PC-9 (cell line): Measurements from ENCODE around the gene GPR37L1. TPM values are rescaled to one million over a fixed set of nuclear protein-coding genes. Genes with fewer than 3 reads are reported as not detected.

Experiments
- BruUV-seq: library from RNA; stranded (reverse); fragments of 400-500 nt; replicated peaks from 2 replicates; lab custom pipeline; 2021; lab: Mats Ljungman, UMichigan
- CTCF ChIA-PET: fragments of 300-600 bp; sonication (Branson Sonifier 250); formaldehyde crosslinking; loops from one replicate; lab custom pipeline; 2022; ENCODE audit warnings: antibody characterized with exemption; lab: Charles Lee
- POLR2A ChIA-PET: fragments of 300-600 bp; sonication (Branson Sonifier 250); formaldehyde crosslinking; loops from one replicate; lab custom pipeline; 2022; ENCODE audit warnings: antibody characterized with exemption; ENCODE audit not compliant: unreplicated experiment; lab: Charles Lee
- DNase-seq, 2 experiments: peaks; one replicate each; pipeline versions ENCODE4 v3.0.0 to v3.0.0-alpha.2; 2015 to 2022; ENCODE audit warnings: mixed read lengths in 1 of 2
- H2AFZ ChIP-seq: fragments of 200-600 bp; sonication (generic); 2 replicates; pipeline ENCODE4 v1.8.1; 2017; ENCODE audit warnings: antibody characterized with exemption
- H3F3A ChIP-seq: fragments of 200-600 bp; sonication (generic); 2 replicates; pipeline ENCODE4 v1.8.1; 2017; ENCODE audit warnings: antibody characterized with exemption, mild to moderate bottlenecking, low read depth; ENCODE audit not compliant: insufficient read depth
- H3K27ac ChIP-seq: fragments of 200-600 bp; sonication (generic); 2 replicates; pipeline ENCODE4 v1.6.1; 2016; ENCODE audit warnings: mixed run types
- H3K27me3 ChIP-seq: fragments of 200-600 bp; sonication (generic); 2 replicates; pipeline ENCODE4 v1.6.1; 2016; ENCODE audit warnings: low read depth, mixed run types; ENCODE audit not compliant: insufficient read depth
- H3K36me3 ChIP-seq: fragments of 200-600 bp; sonication (generic); 2 replicates; pipeline ENCODE4 v1.6.1; 2016; ENCODE audit warnings: low read depth, mixed run types
- H3K4me1 ChIP-seq: fragments of 200-600 bp; sonication (generic); replicated peaks from 2 replicates; pipeline ENCODE4 v1.6.1; 2016; ENCODE audit warnings: mixed run types; ENCODE audit not compliant: insufficient read depth
- H3K4me2 ChIP-seq: fragments of 200-600 bp; sonication (generic); 2 replicates; pipeline ENCODE4 v1.6.1; 2017; ENCODE audit warnings: mixed run types
- H3K4me3 ChIP-seq: fragments of 200-600 bp; sonication (generic); 2 replicates; pipeline ENCODE4 v1.6.1; 2016; ENCODE audit warnings: mixed run types
- H3K79me2 ChIP-seq: fragments of 200-600 bp; sonication (generic); 2 replicates; pipeline ENCODE4 v1.6.1; 2017; ENCODE audit warnings: low read depth, mixed run types
- H3K9me2 ChIP-seq: fragments of 200-600 bp; sonication (generic); 2 replicates; pipeline ENCODE4 v1.8.1; 2017; ENCODE audit warnings: mild to moderate bottlenecking; ENCODE audit not compliant: insufficient read depth
- H3K9me3 ChIP-seq: fragments of 200-600 bp; sonication (generic); 2 replicates; pipeline ENCODE4 v1.8.1; 2016; ENCODE audit warnings: low read depth; ENCODE audit not compliant: insufficient read depth
- H4K20me1 ChIP-seq: fragments of 200-600 bp; sonication (generic); 2 replicates; pipeline ENCODE4 v1.8.1; 2017; ENCODE audit not compliant: insufficient read depth
- CTCF ChIP-seq: fragments of 200-600 bp; sonication (generic); conservative IDR thresholded peaks from 2 replicates; pipeline ENCODE4 v1.6.1; 2017; ENCODE audit warnings: mixed run types, antibody characterized with exemption, mild to moderate bottlenecking, moderate library complexity
- EZH2 ChIP-seq: fragments of 200-600 bp; sonication (generic); IDR thresholded peaks from 2 replicates; pipeline ENCODE4 v1.8.0; 2017; ENCODE audit warnings: antibody characterized with exemption, low read depth
- intact Hi-C: fragments of 100-400 bp; cut with micrococcal nuclease; formaldehyde crosslinking; loops from one replicate; pipeline ENCODE4 v1.10.0; 2022; ENCODE audit not compliant: unreplicated experiment
- total RNA-seq: library from RNA; stranded (reverse); gene quantifications from 2 replicates; pipeline ENCODE4 v1.2.3, GENCODE V29; 2021

The GPR37L1 gene
- total RNA-seq, 1 experiment from 2014 or later: 0.33 TPM

- ChIA-PET POLR2A (no interaction called here), CTCF (no interaction called here)
- Histone ChIP-seq H3K4me2 (no peak overlapping the region), H3K27me3 (no peaks in the 10 kb centered on the region), H2AFZ (no peak overlapping the region), H3K9me2 (no peaks in the 10 kb centered on the region), H3K4me3 (no peak overlapping the region), H3F3A (peaks cover 10% of the 10 kb centered on the region), H3K9me3 (no peaks in the 10 kb centered on the region), H3K27ac (no peak overlapping the region), H3K4me1 (peaks cover 12% of the 10 kb centered on the region), H4K20me1 (no peaks in the 10 kb centered on the region), H3K36me3 (no peaks in the 10 kb centered on the region), H3K79me2 (no peaks in the 10 kb centered on the region)
- TF ChIP-seq EZH2 (no peak), CTCF (no peak)
- intact Hi-C loops: no loop called here
- BruUV-seq: no TSS peak
- DNase-seq: no peak
Observed at GRCh38 chr1:202152399-202152798, 29.7 kb downstream of the GPR37L1 start.

GRCh38 chr1:202153284-202153683 is 30.6 kb downstream of the GPR37L1 start:
- DNase-seq: no peak
- H3K9me3 ChIP-seq: no peaks in the 10 kb centered on the region
- H3K9me2 ChIP-seq: no peaks in the 10 kb centered on the region
- no peaks in the 10 kb centered on the region for H3K79me2 ChIP-seq
- H3K27me3 ChIP-seq: no peaks in the 10 kb centered on the region
- H3K4me1 ChIP-seq: peaks cover 12% of the 10 kb centered on the region
- H3K27ac ChIP-seq: no peak overlapping the region
- ChIA-PET CTCF (no interaction called here), POLR2A (interaction anchor here (0.6 kb wide), 1 partner anchor 169 kb away, joined by 4 read pairs; no protein-coding TSS in a partner anchor)
- H4K20me1 ChIP-seq: no peaks in the 10 kb centered on the region
- BruUV-seq: no TSS peak
- no peaks in the 10 kb centered on the region for H3K36me3 ChIP-seq
- H3K4me3 ChIP-seq: no peak overlapping the region
- no peak overlapping the region for H3K4me2 ChIP-seq
- peaks cover 10% of the 10 kb centered on the region for H3F3A ChIP-seq
- no peak for TF ChIP-seq EZH2
- no peak for TF ChIP-seq CTCF
- intact Hi-C loops: no loop called here
- H2AFZ ChIP-seq: no peak overlapping the region

- H3F3A ChIP-seq: peaks cover 10% of the 10 kb centered on the region
- peaks cover 12% of the 10 kb centered on the region for H3K4me1 ChIP-seq
- intact Hi-C loops: no loop called here
- H3K27ac ChIP-seq: no peak overlapping the region
- POLR2A ChIA-PET: no interaction called here
- H3K9me3 ChIP-seq: no peaks in the 10 kb centered on the region
- H3K4me2 ChIP-seq: peak overlapping the region; percentile 37
- no peaks in the 10 kb centered on the region for H3K9me2 ChIP-seq
- no peak overlapping the region for H2AFZ ChIP-seq
- no TSS peak for BruUV-seq
- H3K36me3 ChIP-seq: no peaks in the 10 kb centered on the region
- TF ChIP-seq EZH2 (no peak), CTCF (no peak)
- no peak overlapping the region for H3K4me3 ChIP-seq
- no peaks in the 10 kb centered on the region for H3K79me2 ChIP-seq
- DNase-seq: no peak
- CTCF ChIA-PET: no interaction called here
- H4K20me1 ChIP-seq: no peaks in the 10 kb centered on the region
- H3K27me3 ChIP-seq: no peaks in the 10 kb centered on the region
Observed at GRCh38 chr1:202154148-202154765, 31.5 kb downstream of the GPR37L1 start.
